SU-DHL-6 (cell line): ENCODE results near the gene CPPED1.

Experiments used
- CTCF ChIP-seq: fragments of 200-600 bp; sonication (generic); IDR thresholded peaks from one replicate; pipeline ENCODE4 v1.5.1; 2017; ENCODE audit warnings: antibody characterized with exemption, mild to moderate bottlenecking, low read length, moderate library complexity; ENCODE audit not compliant: insufficient read depth, poor library complexity, severe bottlenecking
- EZH2phosphoT487 ChIP-seq: fragments of 200-600 bp; sonication (generic), shearing (Covaris generic); conservative IDR thresholded peaks from 2 replicates; pipeline ENCODE4 v1.6.1; 2018; ENCODE audit warnings: mild to moderate bottlenecking, antibody characterized with exemption, low read length, moderate library complexity, mixed read lengths

GRCh38 chr16:12786081-12786480 lies 17.6 kb downstream of the CPPED1 start:
- no peak for TF ChIP-seq CTCF
- TF ChIP-seq EZH2phosphoT487: no peak
